ENCODE measurements around the gene RBM33.

DNA sequence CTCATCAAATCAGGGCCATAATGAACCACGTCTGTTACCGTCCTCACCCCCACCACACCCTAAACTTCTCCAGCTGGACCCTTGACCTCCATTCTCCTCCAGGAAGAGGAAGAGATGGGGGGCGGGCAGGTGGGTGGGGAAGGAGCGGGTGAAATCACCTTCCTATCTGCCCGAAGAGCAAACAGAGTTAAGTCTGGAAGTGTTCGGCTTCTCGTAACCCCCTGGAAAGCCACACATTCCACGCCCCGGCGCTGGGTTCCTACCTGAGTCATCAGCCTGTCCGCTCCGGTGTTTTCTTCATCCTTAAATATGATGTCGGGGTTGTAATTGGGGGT, 167.1 kb downstream of the RBM33 start:
- TF ChIP-seq CBX2 (IDR thresholded peaks at IDR 0.05; ENCODE audit: insufficient read depth, low read length, poor library complexity, severe bottlenecking), result no peak
- TF ChIP-seq, protein P1, sequence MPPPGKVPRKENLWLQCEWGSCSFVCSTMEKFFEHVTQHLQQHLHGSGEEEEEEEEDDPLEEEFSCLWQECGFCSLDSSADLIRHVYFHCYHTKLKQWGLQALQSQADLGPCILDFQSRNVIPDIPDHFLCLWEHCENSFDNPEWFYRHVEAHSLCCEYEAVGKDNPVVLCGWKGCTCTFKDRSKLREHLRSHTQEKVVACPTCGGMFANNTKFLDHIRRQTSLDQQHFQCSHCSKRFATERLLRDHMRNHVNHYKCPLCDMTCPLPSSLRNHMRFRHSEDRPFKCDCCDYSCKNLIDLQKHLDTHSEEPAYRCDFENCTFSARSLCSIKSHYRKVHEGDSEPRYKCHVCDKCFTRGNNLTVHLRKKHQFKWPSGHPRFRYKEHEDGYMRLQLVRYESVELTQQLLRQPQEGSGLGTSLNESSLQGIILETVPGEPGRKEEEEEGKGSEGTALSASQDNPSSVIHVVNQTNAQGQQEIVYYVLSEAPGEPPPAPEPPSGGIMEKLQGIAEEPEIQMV (tag; conservative IDR thresholded peaks at IDR 0.05; ENCODE audit: low read depth), result no peak
- TF ChIP-seq POLR2A (conservative IDR thresholded peaks at IDR 0.05), result no peak
- TF ChIP-seq, protein P2, sequence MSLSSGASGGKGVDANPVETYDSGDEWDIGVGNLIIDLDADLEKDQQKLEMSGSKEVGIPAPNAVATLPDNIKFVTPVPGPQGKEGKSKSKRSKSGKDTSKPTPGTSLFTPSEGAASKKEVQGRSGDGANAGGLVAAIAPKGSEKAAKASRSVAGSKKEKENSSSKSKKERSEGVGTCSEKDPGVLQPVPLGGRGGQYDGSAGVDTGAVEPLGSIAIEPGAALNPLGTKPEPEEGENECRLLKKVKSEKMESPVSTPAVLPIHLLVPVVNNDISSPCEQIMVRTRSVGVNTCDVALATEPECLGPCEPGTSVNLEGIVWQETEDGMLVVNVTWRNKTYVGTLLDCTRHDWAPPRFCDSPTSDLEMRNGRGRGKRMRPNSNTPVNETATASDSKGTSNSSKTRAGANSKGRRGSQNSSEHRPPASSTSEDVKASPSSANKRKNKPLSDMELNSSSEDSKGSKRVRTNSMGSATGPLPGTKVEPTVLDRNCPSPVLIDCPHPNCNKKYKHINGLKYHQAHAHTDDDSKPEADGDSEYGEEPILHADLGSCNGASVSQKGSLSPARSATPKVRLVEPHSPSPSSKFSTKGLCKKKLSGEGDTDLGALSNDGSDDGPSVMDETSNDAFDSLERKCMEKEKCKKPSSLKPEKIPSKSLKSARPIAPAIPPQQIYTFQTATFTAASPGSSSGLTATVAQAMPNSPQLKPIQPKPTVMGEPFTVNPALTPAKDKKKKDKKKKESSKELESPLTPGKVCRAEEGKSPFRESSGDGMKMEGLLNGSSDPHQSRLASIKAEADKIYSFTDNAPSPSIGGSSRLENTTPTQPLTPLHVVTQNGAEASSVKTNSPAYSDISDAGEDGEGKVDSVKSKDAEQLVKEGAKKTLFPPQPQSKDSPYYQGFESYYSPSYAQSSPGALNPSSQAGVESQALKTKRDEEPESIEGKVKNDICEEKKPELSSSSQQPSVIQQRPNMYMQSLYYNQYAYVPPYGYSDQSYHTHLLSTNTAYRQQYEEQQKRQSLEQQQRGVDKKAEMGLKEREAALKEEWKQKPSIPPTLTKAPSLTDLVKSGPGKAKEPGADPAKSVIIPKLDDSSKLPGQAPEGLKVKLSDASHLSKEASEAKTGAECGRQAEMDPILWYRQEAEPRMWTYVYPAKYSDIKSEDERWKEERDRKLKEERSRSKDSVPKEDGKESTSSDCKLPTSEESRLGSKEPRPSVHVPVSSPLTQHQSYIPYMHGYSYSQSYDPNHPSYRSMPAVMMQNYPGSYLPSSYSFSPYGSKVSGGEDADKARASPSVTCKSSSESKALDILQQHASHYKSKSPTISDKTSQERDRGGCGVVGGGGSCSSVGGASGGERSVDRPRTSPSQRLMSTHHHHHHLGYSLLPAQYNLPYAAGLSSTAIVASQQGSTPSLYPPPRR (CRISPR knock-in tag; IDR thresholded peaks at IDR 0.05; ENCODE audit: borderline replicate concordance), result no peak
- no peak for TF ChIP-seq ZBTB17 (CRISPR knock-in tag; IDR thresholded peaks at IDR 0.05)
- no peak for TF ChIP-seq NCOA1 (IDR thresholded peaks at IDR 0.05; ENCODE audit: low read depth)
- TF ChIP-seq, protein P3, sequence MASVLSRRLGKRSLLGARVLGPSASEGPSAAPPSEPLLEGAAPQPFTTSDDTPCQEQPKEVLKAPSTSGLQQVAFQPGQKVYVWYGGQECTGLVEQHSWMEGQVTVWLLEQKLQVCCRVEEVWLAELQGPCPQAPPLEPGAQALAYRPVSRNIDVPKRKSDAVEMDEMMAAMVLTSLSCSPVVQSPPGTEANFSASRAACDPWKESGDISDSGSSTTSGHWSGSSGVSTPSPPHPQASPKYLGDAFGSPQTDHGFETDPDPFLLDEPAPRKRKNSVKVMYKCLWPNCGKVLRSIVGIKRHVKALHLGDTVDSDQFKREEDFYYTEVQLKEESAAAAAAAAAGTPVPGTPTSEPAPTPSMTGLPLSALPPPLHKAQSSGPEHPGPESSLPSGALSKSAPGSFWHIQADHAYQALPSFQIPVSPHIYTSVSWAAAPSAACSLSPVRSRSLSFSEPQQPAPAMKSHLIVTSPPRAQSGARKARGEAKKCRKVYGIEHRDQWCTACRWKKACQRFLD (CRISPR knock-in tag; IDR thresholded peaks at IDR 0.05), result no peak
- no peak for TF ChIP-seq GATAD2A (IDR thresholded peaks at IDR 0.05)

Data from K562 (cell line).